PFSK-1 (cell line): Measurements from ENCODE around the gene SLC22A23.

Experiments used
- FOXP2 ChIP-seq: optimal IDR thresholded peaks from 2 replicates; pipeline ENCODE3; 2011; ENCODE audit warnings: borderline replicate concordance, control low read depth, inconsistent platforms; ENCODE audit not compliant: insufficient read depth; ENCODE audit errors: extremely low read length, extremely low read depth
- POLR2AphosphoS5 ChIP-seq: IDR thresholded peaks from 2 replicates; pipeline ENCODE4 v1.6.1; 2012; ENCODE audit warnings: low read depth, mild to moderate bottlenecking, control low read depth, low read length, moderate library complexity
- SIN3A ChIP-seq: IDR thresholded peaks from 2 replicates; pipeline ENCODE4 v1.6.1; 2012; ENCODE audit warnings: mild to moderate bottlenecking, low read length, moderate library complexity, borderline replicate concordance; ENCODE audit not compliant: insufficient read depth
- TAF1 ChIP-seq: IDR thresholded peaks from 2 replicates; pipeline ENCODE4 v1.6.1; 2012; ENCODE audit warnings: low read length, control low read depth, borderline replicate concordance; ENCODE audit not compliant: insufficient read depth
- TF ChIP-seq, protein P1 (sequence below), 2 experiments: IDR thresholded peaks; 2 replicates each; pipeline versions ENCODE4 v1.6.1 to v1.8.0; 2011 to 2012; ENCODE audit warnings: low read depth in 2 of 2, low read length in 2 of 2, control low read depth in 1 of 2, inconsistent platforms in 1 of 2, mild to moderate bottlenecking in 1 of 2, moderate library complexity in 1 of 2; ENCODE audit not compliant: insufficient read depth in 1 of 2

SLC22A23 gene

GRCh38 chr6:3265671-3266070, 191.2 kb downstream of the SLC22A23 start:
- TF ChIP-seq FOXP2, result no peak
- TF ChIP-seq, protein P1, sequence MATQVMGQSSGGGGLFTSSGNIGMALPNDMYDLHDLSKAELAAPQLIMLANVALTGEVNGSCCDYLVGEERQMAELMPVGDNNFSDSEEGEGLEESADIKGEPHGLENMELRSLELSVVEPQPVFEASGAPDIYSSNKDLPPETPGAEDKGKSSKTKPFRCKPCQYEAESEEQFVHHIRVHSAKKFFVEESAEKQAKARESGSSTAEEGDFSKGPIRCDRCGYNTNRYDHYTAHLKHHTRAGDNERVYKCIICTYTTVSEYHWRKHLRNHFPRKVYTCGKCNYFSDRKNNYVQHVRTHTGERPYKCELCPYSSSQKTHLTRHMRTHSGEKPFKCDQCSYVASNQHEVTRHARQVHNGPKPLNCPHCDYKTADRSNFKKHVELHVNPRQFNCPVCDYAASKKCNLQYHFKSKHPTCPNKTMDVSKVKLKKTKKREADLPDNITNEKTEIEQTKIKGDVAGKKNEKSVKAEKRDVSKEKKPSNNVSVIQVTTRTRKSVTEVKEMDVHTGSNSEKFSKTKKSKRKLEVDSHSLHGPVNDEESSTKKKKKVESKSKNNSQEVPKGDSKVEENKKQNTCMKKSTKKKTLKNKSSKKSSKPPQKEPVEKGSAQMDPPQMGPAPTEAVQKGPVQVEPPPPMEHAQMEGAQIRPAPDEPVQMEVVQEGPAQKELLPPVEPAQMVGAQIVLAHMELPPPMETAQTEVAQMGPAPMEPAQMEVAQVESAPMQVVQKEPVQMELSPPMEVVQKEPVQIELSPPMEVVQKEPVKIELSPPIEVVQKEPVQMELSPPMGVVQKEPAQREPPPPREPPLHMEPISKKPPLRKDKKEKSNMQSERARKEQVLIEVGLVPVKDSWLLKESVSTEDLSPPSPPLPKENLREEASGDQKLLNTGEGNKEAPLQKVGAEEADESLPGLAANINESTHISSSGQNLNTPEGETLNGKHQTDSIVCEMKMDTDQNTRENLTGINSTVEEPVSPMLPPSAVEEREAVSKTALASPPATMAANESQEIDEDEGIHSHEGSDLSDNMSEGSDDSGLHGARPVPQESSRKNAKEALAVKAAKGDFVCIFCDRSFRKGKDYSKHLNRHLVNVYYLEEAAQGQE (IDR thresholded peaks at IDR 0.05; ENCODE audit: insufficient read depth in 1 of 2, low read depth in 2 of 2, low read length in 2 of 2), result no peak
- TF ChIP-seq SIN3A, result no peak
- TF ChIP-seq POLR2AphosphoS5, result no peak
- no peak for TF ChIP-seq TAF1

GRCh38 chr6:3264356-3264755, 192.5 kb downstream of the SLC22A23 start:
- no peak for TF ChIP-seq TAF1
- no peak for TF ChIP-seq SIN3A
- no peak for TF ChIP-seq FOXP2
- TF ChIP-seq POLR2AphosphoS5, result peak; percentile 32; the same call in 1 of the 2 replicates
- TF ChIP-seq, protein P1 (IDR thresholded peaks at IDR 0.05; ENCODE audit: insufficient read depth in 1 of 2, low read depth in 2 of 2, low read length in 2 of 2), result no peak

DNA sequence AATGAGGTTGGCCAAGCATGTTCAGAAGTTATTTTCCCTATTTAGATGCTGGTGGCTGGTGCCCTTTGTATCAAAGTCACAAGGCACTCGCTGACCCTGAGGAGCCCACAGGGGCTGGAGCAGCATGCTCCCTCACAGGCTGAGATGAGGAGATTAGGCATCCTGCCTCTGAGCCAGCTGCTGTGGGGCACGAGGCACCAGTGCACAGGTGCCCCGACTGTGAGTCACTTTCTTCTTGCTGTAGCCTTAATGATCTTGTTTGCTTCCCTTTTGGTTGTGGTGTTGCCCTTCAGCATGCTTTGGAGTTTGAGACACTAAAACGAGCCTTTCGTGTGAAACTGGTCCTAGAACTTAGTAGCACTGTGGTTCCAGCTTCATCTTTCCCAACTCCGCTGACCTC, 193.8 kb downstream of the SLC22A23 start:
- no peak for TF ChIP-seq SIN3A

GRCh38 chr6:3261921-3262320, 194.9 kb downstream of the SLC22A23 start:
- TF ChIP-seq TAF1 (no peak), SIN3A (no peak), POLR2AphosphoS5 (no peak), FOXP2 (no peak)
- TF ChIP-seq, protein P1 (IDR thresholded peaks at IDR 0.05; ENCODE audit: insufficient read depth in 1 of 2, low read depth in 2 of 2, low read length in 2 of 2), result no peak

GRCh38 chr6:3261518-3261820, 195.4 kb downstream of the SLC22A23 start:
- TF ChIP-seq, protein P1 (IDR thresholded peaks at IDR 0.05; ENCODE audit: insufficient read depth in 1 of 2, low read depth in 2 of 2, low read length in 2 of 2), result no peak
- TF ChIP-seq POLR2AphosphoS5, result no peak
- TF ChIP-seq FOXP2, result no peak
- no peak for TF ChIP-seq SIN3A
- no peak for TF ChIP-seq TAF1

GRCh38 chr6:3260772-3261517, 195.9 kb downstream of the SLC22A23 start:
- TF ChIP-seq SIN3A (no peak), TAF1 (no peak), FOXP2 (no peak), POLR2AphosphoS5 (no peak)
- TF ChIP-seq, protein P1 (IDR thresholded peaks at IDR 0.05; ENCODE audit: insufficient read depth in 1 of 2, low read depth in 2 of 2, low read length in 2 of 2), result no peak
